CD8-positive, alpha-beta memory T cell (primary cell): Measurements from ENCODE around the gene CYBRD1. TPM values are rescaled to one million over a fixed set of nuclear protein-coding genes. Genes with fewer than 3 reads are reported as not detected.
"Not testable (repeated sequence)": the region's sequence is repeated elsewhere in the genome, so short reads cannot be mapped to it uniquely, and the experiment has no call there.

Source experiments
- CTCF ChIA-PET: fragments of 350-600 bp; sonication (Branson Sonifier 250); formaldehyde crosslinking; loops from one replicate; lab custom pipeline; 2021; ENCODE audit warnings: antibody characterized with exemption; lab: Charles Lee
- POLR2A ChIA-PET: fragments of 350-600 bp; sonication (Branson Sonifier 250); formaldehyde crosslinking; loops from one replicate; lab custom pipeline; 2021; ENCODE audit warnings: antibody characterized with exemption; lab: Charles Lee
- DNase-seq, 5 donors: peaks; one replicate each; pipeline versions ENCODE4 v3.0.0 to v3.0.0-alpha.2; 2020 to 2022; ENCODE audit warnings: mixed read lengths in 1 of 5
- H3K27ac ChIP-seq: one replicate; pipeline ENCODE4 v1.7.0; 2013; ENCODE audit warnings: low read depth, mild to moderate bottlenecking, low read length, moderate library complexity
- H3K27me3 ChIP-seq: 2 replicates; pipeline ENCODE4 v1.7.0; 2013; ENCODE audit warnings: low read length, mild to moderate bottlenecking; ENCODE audit not compliant: insufficient read depth, poor library complexity, severe bottlenecking
- H3K36me3 ChIP-seq: 2 replicates; pipeline ENCODE4 v1.7.0; 2013; ENCODE audit warnings: mild to moderate bottlenecking, low read length, moderate library complexity; ENCODE audit not compliant: insufficient read depth
- H3K4me1 ChIP-seq: 2 replicates; pipeline ENCODE4 v1.7.0; 2013; ENCODE audit warnings: mild to moderate bottlenecking, low read length, moderate library complexity; ENCODE audit not compliant: insufficient read depth
- H3K4me3 ChIP-seq: 2 replicates; pipeline ENCODE4 v1.7.0; 2013; ENCODE audit warnings: mild to moderate bottlenecking, low read length
- H3K9me3 ChIP-seq: 2 replicates; pipeline ENCODE4 v1.7.0; 2013; ENCODE audit warnings: mild to moderate bottlenecking, low read length
- H3K27ac Mint-ChIP-seq, 8 donors: one replicate each; pipeline ENCODE4 v1.8.0; 2020 to 2021; ENCODE audit warnings: mixed read lengths in 8 of 8, mild to moderate bottlenecking in 6 of 8, inconsistent platforms in 3 of 8, moderate library complexity in 3 of 8
- H3K27me3 Mint-ChIP-seq, 2 donors: one replicate each; pipeline ENCODE4 v1.8.0; 2020 to 2021; ENCODE audit warnings: mixed read lengths in 2 of 2, mild to moderate bottlenecking in 1 of 2, moderate library complexity in 1 of 2
- H3K36me3 Mint-ChIP-seq, 3 donors: one replicate each; pipeline ENCODE4 v1.8.0; 2020 to 2021; ENCODE audit warnings: mixed read lengths in 3 of 3, inconsistent platforms in 1 of 3, mild to moderate bottlenecking in 1 of 3
- H3K4me1 Mint-ChIP-seq, 3 donors: one replicate each; pipeline ENCODE4 v1.8.0; 2020 to 2021; ENCODE audit warnings: mixed read lengths in 3 of 3, inconsistent platforms in 1 of 3, mild to moderate bottlenecking in 1 of 3
- H3K4me3 Mint-ChIP-seq, 7 donors: one replicate each; pipeline ENCODE4 v1.8.0; 2020 to 2021; ENCODE audit warnings: mixed read lengths in 7 of 7, mild to moderate bottlenecking in 6 of 7, moderate library complexity in 4 of 7, inconsistent platforms in 2 of 7
- H3K9me3 Mint-ChIP-seq, 5 donors: one replicate each; pipeline ENCODE4 v1.8.0; 2020 to 2022; ENCODE audit warnings: mixed read lengths in 5 of 5, mild to moderate bottlenecking in 3 of 5, moderate library complexity in 2 of 5, inconsistent platforms in 1 of 5
- polyA plus RNA-seq: library from polyadenylated mRNA; unstranded; fragments of 300-500 nt; fragmentation: Illumina TruSeq; gene quantifications from one replicate; pipeline ENCODE4 v1.2.3, GENCODE V29; 2021
- total RNA-seq, 2 experiments: library from RNA; stranded (reverse); gene quantifications; one replicate each; pipeline ENCODE4 v1.2.3, GENCODE V29; 2021

The CYBRD1 gene
- total and polyA plus RNA-seq, 3 experiments from 2014 or later = 0.95 to 1.2 (median 1.2) TPM

GRCh38 chr2:171531291-171531690 is 9.0 kb downstream of the CYBRD1 start:
- H3K4me3 ChIP-seq = no peak overlapping the region
- H3K27me3 ChIP-seq = no peaks in the 10 kb centered on the region
- Mint-ChIP-seq H3K9me3 (peaks cover 0 to 9% (median 0%) of the 10 kb centered on the region in 5 donors), H3K27ac (no peak overlapping the region), H3K36me3 (no peaks in the 10 kb centered on the region), H3K27me3 (peaks cover 20 to 47% of the 10 kb centered on the region in 2 donors), H3K4me3 (no peak overlapping the region), H3K4me1 (no peaks in the 10 kb centered on the region)
- DNase-seq = no peak
- CTCF ChIA-PET = no interaction called here
- no peaks in the 10 kb centered on the region for H3K4me1 ChIP-seq
- H3K36me3 ChIP-seq = no peaks in the 10 kb centered on the region
- POLR2A ChIA-PET = no interaction called here
- H3K9me3 ChIP-seq = no peaks in the 10 kb centered on the region
- no peak overlapping the region for H3K27ac ChIP-seq

- H3K27ac ChIP-seq = no peak overlapping the region
- H3K27me3 Mint-ChIP-seq = peaks cover 18 to 47% of the 10 kb centered on the region in 2 donors
- POLR2A ChIA-PET = no interaction called here
Measured at GRCh38 chr2:171531836-171532450, 9.7 kb downstream of the CYBRD1 start.

GRCh38 chr2:171533331-171533730 is 11.1 kb downstream of the CYBRD1 start:
- DNase-seq = no peak
- H3K4me1 ChIP-seq = no peaks in the 10 kb centered on the region
- H3K9me3 Mint-ChIP-seq = peaks cover 0 to 9% (median 0%) of the 10 kb centered on the region in 5 donors
- H3K36me3 ChIP-seq = no peaks in the 10 kb centered on the region
- H3K27me3 Mint-ChIP-seq = peaks cover 17 to 48% of the 10 kb centered on the region in 2 donors
- no peaks in the 10 kb centered on the region for H3K4me1 Mint-ChIP-seq
- no peaks in the 10 kb centered on the region for H3K27me3 ChIP-seq
- no peak overlapping the region for H3K27ac Mint-ChIP-seq
- H3K4me3 Mint-ChIP-seq = no peak overlapping the region
- no peaks in the 10 kb centered on the region for H3K36me3 Mint-ChIP-seq
- POLR2A ChIA-PET = no interaction called here
- no peak overlapping the region for H3K4me3 ChIP-seq
- H3K27ac ChIP-seq = no peak overlapping the region
- CTCF ChIA-PET = interaction anchor here (0.6 kb wide), 1 partner anchor 12 kb away, joined by 3 read pairs; no protein-coding TSS in a partner anchor
- no peaks in the 10 kb centered on the region for H3K9me3 ChIP-seq

More at GRCh38 chr2:171531836-171532450, 9.7 kb downstream of the CYBRD1 start:
- H3K9me3 ChIP-seq = no peaks in the 10 kb centered on the region
- H3K36me3 ChIP-seq = no peaks in the 10 kb centered on the region
- CTCF ChIA-PET = no interaction called here
- peaks cover 0 to 9% (median 0%) of the 10 kb centered on the region in 5 donors for H3K9me3 Mint-ChIP-seq
- H3K27me3 ChIP-seq = no peaks in the 10 kb centered on the region
- H3K4me3 Mint-ChIP-seq = no peak overlapping the region
- H3K4me3 ChIP-seq = no peak overlapping the region
- DNase-seq = no peak
- H3K27ac Mint-ChIP-seq = no peak overlapping the region
- no peaks in the 10 kb centered on the region for H3K4me1 ChIP-seq
- no peaks in the 10 kb centered on the region for H3K4me1 Mint-ChIP-seq
- H3K36me3 Mint-ChIP-seq = no peaks in the 10 kb centered on the region

DNA sequence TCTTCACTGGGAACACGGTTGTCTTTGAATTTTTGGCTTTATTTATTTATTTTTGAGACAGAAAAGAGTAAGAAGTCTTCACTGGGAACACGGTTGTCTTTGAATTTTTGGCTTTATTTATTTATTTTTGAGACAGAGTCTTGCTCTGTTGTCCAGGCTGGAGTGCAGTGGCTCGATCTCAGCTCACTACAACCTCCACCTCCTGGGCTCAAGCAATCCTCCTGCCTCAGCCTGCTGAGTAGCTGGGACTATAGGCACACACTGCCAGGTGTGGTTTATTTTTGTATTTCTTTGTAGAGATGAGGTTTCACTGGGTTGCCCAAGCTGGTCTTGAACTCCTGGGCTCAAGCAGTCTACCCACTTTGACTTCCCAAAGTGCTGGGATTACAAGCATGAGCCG is 13.3 kb downstream of the CYBRD1 start:
- DNase-seq, H3K9me3 ChIP-seq, H3K36me3 Mint-ChIP-seq, H3K4me3 Mint-ChIP-seq, H3K36me3 ChIP-seq, POLR2A ChIA-PET, CTCF ChIA-PET, H3K4me3 ChIP-seq, H3K27ac ChIP-seq, H3K4me1 Mint-ChIP-seq, H3K9me3 Mint-ChIP-seq, H3K27ac Mint-ChIP-seq, H3K27me3 ChIP-seq, H3K4me1 ChIP-seq: not testable (repeated sequence)
- H3K27me3 Mint-ChIP-seq = peaks cover 9 to 42% of the 10 kb centered on the region in 2 donors

GRCh38 chr2:171540437-171540836 is 18.2 kb downstream of the CYBRD1 start:
- Mint-ChIP-seq H3K4me3 (no peak overlapping the region), H3K27ac (no peak overlapping the region), H3K27me3 (peaks cover 9 to 41% of the 10 kb centered on the region in 2 donors), H3K9me3 (no peaks in the 10 kb centered on the region), H3K36me3 (peaks cover 0 to 1% (median 0%) of the 10 kb centered on the region in 3 donors), H3K4me1 (no peaks in the 10 kb centered on the region)
- Histone ChIP-seq H3K27me3 (no peaks in the 10 kb centered on the region), H3K36me3 (no peaks in the 10 kb centered on the region), H3K4me1 (no peaks in the 10 kb centered on the region), H3K4me3 (no peak overlapping the region), H3K9me3 (no peaks in the 10 kb centered on the region), H3K27ac (no peak overlapping the region)
- DNase-seq = no peak
- ChIA-PET CTCF (no interaction called here), POLR2A (no interaction called here)

DNA sequence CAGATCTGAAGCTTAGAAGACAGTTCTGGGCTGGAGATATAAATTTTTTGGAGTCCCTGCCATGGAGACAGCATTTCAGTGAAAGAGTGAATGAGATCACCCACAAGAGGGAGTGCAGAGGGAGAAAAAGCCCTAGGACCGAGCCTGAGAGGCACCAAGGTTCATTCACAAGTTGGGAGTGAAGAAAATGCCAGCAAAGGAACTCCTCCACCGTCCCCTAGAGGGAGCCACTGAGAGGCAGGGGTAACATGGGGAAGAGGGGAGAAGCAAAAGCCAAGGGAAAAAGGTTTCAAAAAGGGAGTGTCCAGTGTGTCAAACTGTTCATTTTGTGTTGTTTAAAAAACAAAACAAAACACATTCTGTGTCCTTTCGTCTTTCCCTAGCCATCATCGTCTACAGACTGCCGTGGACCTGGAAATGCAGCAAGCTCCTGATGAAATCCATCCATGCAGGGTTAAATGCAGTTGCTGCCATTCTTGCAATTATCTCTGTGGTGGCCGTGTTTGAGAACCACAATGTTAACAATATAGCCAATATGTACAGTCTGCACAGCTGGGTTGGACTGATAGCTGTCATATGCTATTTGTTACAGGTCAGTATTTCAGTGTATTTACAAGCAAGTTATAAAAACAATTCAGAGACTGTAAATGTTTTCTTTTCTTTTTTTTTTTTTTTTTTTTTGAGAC is 19.1 kb downstream of the CYBRD1 start:
- no peak overlapping the region for H3K27ac ChIP-seq
- Mint-ChIP-seq H3K27ac (no peak overlapping the region), H3K27me3 (peaks cover 12 to 35% of the 10 kb centered on the region in 2 donors), H3K36me3 (peaks cover 0 to 1% (median 0%) of the 10 kb centered on the region in 3 donors), H3K9me3 (no peaks in the 10 kb centered on the region), H3K4me3 (no peak overlapping the region), H3K4me1 (no peaks in the 10 kb centered on the region)
- no peaks in the 10 kb centered on the region for H3K4me1 ChIP-seq
- DNase-seq = no peak
- H3K4me3 ChIP-seq = no peak overlapping the region
- ChIA-PET CTCF (no interaction called here), POLR2A (no interaction called here)
- H3K36me3 ChIP-seq = no peaks in the 10 kb centered on the region
- no peaks in the 10 kb centered on the region for H3K9me3 ChIP-seq
- H3K27me3 ChIP-seq = no peaks in the 10 kb centered on the region

GRCh38 chr2:171545086-171545485 is 22.8 kb downstream of the CYBRD1 start:
- Mint-ChIP-seq H3K4me3 (no peak overlapping the region), H3K9me3 (no peaks in the 10 kb centered on the region), H3K27me3 (peaks cover 12 to 26% of the 10 kb centered on the region in 2 donors), H3K4me1 (no peaks in the 10 kb centered on the region), H3K27ac (no peak overlapping the region), H3K36me3 (peaks cover 0 to 1% (median 0%) of the 10 kb centered on the region in 3 donors)
- no peak for DNase-seq
- H3K4me3 ChIP-seq = no peak overlapping the region
- POLR2A ChIA-PET = no interaction called here
- no peaks in the 10 kb centered on the region for H3K36me3 ChIP-seq
- no peaks in the 10 kb centered on the region for H3K4me1 ChIP-seq
- CTCF ChIA-PET = interaction anchor here (1.7 kb wide), 1 partner anchor 29 kb away, joined by 3 read pairs; no protein-coding TSS in a partner anchor
- no peaks in the 10 kb centered on the region for H3K9me3 ChIP-seq
- no peaks in the 10 kb centered on the region for H3K27me3 ChIP-seq
- no peak overlapping the region for H3K27ac ChIP-seq

GRCh38 chr2:171547256-171547655 is 25.0 kb downstream of the CYBRD1 start:
- Histone ChIP-seq H3K4me1 (no peaks in the 10 kb centered on the region), H3K36me3 (no peaks in the 10 kb centered on the region), H3K27ac (no peak overlapping the region), H3K4me3 (no peak overlapping the region), H3K9me3 (no peaks in the 10 kb centered on the region), H3K27me3 (no peaks in the 10 kb centered on the region)
- Mint-ChIP-seq H3K9me3 (no peaks in the 10 kb centered on the region), H3K4me1 (no peaks in the 10 kb centered on the region), H3K27ac (no peak overlapping the region), H3K4me3 (no peak overlapping the region), H3K36me3 (peaks cover 0 to under 1% (median 0%) of the 10 kb centered on the region in 3 donors), H3K27me3 (peaks cover 8 to 12% of the 10 kb centered on the region in 2 donors)
- no peak for DNase-seq
- ChIA-PET POLR2A (no interaction called here), CTCF (interaction anchor here (0.7 kb wide), 1 partner anchor 525 kb away, joined by 3 read pairs; no protein-coding TSS in a partner anchor)
